Activated naive CD4-positive, alpha-beta T cell (primary cell): ENCODE measurements around the gene DHRS1.

Experiments
- DNase-seq, 4 experiments: peaks; one replicate each; lab custom pipeline; 2025; lab: John Stamatoyannopoulos, UW

The DHRS1 gene

DNA sequence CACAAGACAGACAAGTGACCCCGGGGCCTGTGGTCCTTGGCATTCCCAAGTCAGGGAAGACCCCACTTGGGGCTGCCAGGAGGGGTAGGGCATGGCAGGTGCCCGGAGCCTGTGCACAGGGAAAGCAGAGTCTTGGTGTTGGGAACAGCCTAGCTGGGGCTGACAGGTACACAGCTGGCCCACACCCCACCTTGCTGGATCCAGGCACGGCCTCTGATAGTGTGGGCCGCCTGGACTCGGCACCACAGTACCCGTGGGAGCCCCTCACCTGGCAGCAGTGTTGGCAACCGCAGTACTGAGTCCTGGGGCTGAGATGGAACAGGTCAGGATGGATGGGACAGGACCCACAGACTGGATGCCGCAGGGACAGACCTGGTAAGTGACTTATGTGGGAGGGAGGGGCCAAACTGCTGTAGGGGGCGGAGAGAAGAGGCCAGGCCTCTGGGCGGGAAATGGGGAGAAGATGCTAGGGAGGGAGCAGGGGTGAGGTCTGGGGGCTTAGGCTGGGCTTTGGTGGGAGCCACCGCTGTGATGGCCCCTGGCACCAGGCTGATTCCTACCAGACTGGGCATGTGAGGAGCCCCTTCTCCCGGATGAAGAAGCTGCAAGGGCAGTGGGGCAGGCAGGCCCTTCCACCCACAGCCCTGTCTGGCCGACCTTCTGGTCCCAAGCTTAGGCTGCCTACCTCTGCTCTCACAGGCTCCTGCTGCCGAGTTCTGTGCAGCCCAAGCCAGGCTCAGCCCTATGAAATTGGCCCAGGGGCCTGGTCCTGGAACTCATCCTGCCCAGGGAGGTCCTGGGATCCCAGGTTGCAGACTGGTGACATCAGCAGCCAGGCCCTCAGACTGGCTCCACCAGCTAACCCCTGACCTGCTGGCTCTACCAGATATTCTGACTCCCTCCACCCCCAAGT lies 36.5 kb downstream of the DHRS1 start, which contains the start of gene TGM1:
TGM1 (minus strand) TSS at position 357 of the 913 bp plus-strand sequence. CDS start 825 bp downstream, outside the sequence.
- no peak for DNase-seq

DNA sequence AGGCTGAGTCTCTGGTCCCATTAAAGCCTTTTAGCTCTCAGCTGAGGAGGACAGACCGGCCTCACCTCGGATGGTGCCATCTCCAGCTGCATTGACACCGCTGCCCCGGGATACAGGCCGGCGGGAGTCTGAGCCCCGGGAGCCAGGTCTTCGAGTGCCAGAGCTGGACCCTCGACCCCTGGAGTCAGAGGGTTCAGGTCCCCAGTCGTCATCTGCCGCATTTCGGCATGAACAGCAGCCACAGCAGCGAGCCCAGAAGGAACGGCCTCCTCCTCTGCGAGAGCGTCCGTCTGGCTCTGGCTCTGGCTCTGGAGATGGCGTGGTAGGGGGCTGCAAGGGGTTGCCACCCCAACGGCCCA lies 37.6 kb downstream of the DHRS1 start:
- no peak for DNase-seq

DNA sequence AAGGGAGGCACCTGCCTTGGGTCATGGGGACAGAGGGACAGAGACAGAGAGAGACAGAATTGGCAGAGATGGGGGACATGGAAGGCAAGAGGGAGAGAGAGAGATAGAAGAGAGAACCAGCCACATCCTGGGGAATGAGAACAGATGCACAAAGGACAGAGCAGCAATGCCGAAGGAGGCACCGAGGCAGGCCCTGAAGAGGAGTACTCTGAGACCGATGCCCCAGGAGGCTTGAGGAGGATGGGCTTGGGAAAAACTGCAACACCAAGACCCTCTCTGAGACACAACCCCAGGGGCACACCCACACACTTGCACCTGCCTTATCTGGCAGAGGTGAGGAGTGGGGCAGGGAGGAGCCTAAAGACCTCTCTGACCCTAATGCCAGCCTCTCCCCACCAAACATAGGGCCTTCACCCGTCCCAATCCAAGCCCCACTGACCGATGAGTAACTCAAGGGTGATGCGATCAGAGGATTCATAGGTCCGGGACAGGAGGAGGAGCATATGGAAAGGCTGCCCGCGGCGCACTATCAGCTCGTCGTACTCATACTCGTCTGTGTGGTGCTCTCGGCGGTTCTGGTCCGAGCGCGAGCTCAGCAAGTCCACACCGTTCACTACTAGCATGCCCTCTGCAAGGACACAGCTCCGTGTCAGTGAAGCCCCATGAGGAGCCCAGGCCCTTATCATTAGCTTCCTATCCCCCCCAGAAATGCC lies 38.2 kb downstream of the DHRS1 start:
- no peak for DNase-seq

DNA sequence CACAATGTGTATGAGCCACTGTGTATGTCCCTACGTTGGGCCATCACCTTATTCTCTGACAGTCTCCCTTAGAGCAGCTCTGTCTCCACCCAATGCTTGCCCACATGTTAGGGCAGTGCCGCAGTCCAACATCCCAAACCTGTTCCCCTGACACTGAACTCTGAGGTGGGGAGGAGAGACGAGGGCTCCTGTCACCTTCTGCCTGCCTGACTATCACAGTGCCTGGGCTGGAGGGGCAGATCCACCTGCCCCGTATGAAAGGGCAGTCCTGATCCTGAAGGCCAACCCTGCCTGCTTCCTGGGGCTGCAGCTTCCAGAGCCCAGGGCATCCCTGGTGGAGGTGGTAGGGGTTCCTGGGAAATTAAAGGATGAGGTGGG lies 38.8 kb downstream of the DHRS1 start:
- no peak for DNase-seq

DNA sequence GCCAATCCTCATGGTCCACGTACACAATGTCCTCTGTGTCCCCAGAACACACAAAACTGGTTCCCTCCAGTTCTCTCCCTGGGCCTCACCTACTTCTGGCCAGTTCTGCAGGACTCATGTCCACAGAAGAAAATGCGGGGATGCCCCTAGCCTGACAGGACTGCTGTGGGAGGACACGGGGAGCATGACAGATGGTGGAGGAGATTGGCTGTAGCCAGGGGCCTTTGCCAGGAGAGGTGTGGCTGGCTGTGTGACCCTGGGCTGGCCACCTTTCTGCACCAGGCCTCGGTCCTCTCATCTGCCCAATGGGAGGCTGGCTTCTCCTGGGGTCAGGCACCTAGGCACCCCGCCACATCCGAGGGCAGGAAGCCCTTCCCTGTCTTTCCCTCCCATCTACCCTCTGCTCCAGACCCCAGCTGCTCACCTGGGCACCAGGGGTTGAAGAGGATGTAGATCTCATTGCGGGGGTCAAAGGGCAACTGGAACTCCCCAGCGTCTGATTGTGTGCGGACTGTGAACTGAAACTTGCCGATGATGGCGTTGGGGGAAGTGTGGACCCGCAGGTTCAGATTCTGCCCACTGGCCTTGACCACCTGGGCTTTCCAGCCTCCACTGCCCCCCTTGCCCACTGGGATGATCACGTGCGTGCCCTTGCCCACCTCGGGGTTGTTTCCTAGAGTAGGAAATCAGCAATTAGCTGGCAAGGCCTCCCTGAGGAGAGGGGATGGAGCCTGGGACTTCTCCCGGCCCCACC lies 39.4 kb downstream of the DHRS1 start:
- DNase-seq = no peak

DNA sequence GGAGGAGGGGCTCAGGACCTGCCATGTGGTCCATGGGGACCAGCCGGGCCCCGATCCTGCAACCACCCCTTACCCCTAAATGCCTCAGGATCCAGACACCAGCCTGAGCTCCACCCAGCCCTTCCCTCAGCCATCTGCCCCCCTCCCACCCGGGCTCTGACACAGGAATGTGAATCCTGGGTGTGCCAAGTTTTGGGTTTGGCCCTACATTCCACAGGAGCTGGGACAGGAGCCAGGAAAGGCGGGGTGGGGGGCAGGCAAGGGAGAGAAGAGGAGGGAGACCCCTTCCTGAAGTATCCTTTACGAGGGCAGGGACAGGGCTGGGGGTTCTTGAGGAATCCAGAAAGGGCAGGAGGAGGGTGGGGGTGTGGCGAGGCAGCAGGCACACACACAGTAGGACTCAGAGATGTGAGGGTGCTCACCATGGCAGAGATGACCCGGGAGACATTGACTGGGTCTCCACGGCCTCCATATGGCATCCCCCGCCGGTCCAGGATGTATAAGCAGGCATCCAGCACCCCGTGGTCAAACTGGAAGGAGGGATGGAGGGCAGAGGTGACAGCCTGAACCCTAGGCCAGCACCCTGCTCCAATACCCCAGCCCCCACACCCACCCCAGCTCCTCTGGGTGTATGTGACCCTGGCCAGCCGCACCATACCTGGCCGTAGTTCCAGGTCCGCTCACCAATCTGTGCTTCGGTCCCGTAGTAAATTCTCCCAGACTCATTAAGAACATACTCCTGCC lies 40.1 kb downstream of the DHRS1 start:
- no peak for DNase-seq

DNA sequence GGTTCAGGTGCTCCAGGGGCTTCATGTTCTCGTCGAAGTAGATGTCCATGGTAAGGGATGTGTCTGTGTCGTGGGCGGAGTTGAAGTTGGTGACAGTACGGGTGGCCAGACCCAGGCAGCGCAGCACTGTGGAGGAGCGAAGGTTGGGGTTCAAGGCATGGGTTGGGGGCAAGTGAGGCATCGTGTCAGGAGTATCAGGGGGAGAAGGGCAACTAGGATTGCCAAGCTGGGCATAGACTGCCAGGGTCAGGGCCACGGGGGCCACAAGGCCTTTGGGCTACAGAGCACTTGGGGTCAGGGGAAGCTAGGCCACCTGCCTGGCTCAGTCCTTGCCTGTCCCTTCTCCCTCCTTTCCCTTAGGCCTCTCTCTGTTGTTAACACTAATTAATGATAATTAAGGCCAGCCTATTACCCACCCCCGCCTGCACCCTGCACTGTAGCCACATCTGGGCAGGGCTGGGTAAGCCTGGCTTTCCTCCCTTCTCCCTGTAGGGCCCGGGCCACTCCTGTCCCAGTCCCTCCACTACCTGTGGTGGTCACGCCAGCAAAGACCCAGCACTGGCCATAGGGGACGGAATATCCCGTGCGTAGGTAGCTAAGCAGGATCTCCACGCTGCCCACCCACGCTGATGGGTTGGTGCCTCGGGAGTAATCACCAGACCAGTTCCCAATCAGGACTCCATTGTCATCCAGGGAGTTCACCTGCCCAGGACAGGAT lies 40.9 kb downstream of the DHRS1 start:
- no peak for DNase-seq

DNA sequence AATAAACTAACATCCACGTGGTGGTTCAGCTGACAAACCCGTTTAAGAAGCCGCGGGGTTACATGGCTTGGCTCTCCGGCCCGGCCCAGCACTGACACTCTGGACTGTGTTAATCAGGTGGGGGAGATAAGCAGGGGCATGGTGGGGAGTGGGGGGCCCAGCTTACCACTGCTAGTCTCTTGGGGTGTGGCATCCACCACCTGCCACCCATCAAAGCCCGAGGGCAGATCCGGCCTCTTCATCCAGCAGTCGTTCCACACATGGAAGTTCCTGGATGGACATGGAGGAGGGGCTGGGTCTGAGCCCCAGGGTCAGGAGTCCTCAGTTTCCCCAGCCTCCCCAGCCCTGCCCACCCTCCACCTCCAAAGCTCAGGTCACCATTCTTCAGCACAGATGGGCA lies 41.5 kb downstream of the DHRS1 start:
- DNase-seq = no peak

DNA sequence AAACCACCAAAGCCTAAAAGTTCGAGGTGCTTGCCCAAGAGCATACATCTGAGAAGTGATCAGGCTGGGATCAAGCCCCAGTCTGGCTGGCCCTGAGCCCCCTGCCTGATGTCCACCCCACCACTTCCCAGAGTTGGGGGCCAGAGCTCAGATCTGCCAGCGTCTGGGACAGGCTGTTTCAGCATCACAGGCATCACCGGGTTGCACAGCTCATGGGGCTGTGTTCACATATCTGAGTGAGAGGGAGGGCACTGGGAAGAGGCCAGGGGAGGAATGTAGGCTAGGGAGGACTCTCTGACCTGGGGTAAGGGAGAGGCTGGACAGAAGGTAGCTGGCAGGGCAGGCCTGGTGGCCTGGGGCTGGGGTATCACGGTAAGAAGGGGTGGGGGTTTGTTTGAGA lies 42.6 kb downstream of the DHRS1 start:
- DNase-seq = no peak

DNA sequence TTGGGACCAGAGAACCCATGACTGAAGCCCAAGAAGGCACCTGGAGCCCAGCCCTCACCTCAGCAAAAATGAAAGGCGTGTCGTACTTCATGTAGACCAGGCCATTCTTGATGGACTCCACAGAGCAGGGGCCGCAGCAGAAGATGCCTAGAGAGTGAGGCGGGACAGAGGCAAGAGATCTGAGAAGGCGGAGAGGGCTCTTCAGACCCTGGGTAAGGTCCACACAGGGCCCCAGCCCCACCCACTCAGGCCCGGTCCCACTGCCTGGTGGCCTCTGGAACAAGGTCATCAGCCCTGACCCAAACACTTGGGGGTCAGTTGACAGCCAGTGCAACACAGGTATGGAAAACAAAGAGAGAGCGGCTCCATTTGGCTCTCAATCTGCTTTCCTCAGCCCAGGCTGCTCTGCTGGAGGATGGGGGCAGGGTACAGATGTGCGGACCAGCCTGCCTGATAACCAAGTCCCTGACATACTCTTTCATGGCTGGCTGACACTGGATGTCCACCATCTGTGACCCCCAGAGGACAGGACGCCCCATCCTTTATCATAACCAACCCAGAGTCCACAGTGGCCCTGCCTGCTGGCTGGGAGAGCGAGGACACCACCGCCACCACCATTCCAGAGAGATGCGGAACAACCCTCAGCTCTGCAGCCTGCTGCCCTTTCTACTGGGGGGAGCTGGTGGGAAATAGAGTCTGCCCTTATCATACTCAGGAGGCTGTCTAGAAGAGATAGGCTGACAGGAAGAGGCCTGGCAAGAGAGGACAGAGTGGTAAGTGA lies 43.5 kb downstream of the DHRS1 start:
- DNase-seq = no peak

DNA sequence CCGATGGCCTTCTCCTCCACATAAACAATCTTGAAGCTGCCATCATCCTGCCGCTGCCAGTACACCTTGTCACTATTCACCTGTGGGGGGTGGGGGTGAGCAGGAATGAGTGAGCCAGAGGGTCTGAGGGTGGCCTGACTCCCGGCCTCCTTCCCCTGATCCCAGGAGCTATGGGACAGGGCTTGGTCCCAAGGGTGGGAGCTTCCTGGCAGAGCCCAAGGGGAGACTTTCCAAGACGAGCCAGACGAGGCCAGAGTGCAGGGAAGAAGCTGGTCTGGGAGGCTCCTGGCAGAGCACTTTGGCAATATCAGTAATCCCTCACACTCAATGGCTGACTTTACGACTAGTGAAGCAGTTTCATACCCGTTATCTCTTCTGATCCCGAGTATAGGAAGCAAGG lies 44.1 kb downstream of the DHRS1 start:
- no peak for DNase-seq

DNA sequence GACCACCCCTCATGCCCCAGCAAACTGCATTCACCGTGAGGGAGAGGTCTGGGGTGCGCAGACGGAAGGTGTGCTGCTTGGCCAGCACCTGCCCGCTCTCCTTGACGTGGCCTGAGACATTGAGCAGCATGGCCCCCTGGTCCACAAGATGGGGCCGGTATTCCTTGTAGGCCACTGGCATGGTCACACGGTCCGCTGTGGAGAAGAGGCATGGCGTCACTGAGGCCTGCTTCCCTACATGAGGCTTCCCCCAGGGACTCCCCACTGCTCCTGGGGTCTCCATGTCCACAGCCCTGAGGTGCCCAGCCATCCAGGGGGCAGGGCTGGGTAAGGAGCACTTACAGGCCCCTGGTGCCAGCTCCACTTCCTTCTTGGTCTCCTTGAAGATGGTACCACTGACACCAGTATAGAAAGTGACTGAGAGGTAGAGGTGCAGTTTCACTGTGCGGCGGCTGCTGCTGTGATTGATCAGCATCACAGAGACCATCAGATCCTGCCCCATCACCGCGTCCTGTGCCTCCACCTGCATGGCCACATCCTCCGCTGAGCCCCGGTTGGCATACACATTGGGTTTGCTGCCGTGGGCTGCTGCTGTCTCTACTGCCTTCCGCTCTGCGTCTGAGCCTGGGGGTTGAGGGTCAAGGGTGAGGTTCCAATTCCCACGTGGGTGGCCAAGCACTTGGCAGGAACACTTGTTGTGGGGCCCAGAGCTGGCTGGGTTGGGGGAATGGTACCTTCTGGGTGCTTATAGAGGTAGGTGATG lies 44.8 kb downstream of the DHRS1 start:
- DNase-seq = no peak

DNA sequence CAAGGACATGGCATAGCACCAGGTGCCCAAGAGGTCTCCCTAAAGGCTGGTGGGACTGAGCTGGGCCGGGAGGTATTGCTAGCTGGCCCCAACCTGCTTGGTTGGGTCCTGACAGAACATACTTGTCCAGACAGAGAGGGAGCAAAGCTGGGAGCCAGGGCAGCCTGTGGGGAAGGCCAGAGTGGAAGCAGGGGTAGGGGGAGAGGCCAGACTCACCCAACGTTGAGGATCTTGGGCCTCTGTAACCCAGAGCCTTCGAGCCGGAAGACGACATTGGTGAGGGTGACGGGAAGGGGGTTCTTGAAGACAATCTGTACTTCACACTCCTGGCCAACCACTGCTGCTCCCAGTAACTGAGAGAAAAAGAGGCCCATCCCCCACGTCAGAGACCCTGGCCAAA lies 45.6 kb downstream of the DHRS1 start:
- DNase-seq = no peak

DNA sequence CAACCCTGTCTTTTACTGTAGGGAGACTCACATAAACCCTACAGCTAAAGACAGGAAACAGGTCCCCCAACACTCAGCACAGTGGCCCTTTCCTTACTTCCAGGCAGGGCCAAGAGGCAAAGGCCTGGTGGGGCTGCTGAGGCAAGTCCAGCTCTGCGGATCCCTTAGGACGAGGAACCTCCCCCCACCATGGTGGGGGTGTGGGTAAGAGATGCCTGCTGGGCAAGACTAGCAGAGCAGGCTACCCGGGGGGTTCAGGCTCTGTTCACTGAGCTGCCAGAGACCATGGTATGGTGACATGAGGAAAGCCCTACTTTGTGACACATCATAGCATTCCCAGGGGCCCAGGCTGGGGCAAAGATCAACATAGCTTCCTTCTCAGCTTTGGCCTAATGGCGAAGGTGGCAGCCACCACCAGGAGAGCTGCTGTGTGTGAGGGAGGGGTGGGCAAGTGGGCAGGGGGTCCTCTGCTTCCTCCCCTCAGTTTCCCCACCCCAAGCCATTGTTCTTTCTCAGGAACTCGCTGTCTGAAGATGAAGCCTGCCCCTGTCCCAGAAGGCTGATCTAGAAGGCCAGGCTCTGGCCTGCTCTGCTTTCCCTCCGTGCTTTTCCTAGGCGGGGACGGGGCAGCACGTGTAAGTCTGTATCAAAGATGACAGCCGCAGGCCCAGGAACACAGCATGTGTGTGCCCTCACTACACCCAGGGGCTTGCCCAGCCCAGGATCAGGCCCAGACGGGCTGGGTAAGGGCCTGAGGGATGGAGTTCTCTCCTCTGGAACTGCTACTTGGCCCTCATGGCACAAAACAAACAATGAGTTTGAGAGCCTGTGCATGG lies 47.1 kb downstream of the DHRS1 start:
- DNase-seq = no peak

DNA sequence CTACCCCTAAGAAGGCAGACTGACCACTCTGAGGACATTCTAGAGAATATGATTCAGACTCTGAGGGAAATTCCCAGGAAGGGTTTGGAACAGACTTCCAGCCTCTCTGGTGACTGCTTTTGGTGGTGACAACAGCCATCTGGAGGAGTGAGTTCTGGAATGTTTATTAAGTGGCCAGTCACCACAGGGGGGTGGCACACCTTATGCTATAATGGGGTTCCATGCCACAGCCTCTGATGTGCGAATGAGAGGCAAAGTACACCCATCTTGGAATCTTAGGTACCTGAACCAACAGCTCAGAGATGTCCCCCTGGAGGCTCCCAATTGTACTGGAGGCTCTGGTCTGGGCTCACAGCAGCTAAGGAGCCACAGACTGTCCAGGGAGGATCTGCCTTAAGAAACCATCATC lies 47.7 kb downstream of the DHRS1 start:
- DNase-seq = no peak

DNA sequence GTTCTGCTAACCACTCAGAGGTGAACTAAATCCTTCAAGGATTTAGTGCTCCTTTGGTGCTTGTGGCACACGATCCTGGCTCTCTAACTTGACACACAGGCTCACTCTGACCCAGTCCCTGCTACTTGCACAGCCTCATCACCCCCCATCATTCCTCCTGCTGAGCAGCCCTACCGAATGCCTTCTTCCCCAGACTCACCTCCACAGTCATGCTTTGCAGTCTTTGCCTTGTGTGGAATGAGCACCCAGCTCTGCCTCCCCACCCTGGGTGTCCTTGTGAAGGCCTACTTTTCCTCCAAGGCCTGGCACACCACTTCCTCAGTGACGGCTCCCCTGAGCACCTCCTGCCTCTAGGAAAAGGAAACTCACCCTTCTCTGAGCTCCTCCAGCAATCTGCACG lies 49.2 kb downstream of the DHRS1 start:
- DNase-seq = no peak

DNA sequence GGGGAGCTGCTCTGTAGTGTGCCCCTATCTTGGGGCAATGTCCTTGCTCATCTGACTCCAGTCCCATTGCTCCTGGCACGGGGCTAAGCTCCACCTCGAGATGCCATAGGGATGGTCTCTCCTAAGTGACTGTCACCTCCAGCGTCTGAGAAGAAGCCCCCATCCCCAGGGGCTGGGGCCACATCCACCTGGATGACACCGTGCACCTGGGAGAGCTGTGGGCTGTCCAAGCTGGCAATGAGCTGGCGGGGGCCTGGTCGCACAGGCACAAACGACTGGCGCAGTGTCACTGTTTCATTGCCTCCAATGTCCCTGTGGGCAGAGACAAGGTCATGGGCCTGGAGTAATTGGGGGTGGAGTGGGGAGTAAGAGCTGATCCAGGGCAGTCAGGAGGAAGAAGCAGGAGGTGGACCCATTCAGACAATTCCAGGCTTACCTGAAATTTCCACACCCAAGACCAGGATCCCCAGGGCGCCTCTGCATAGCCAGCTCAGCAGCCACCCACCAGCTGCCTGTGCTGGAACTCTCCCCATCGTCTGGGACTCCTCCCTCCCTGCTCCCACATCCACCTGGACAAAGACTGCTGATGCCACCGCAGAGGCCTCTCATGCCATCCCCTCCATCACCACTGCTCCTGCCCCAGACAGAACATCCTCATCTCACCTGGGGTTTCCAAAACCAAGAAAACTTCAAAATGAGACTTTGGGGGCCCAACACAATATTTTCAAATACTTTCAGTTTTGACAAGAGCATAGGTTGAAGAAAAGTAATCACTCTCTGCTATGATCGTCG lies 50.2 kb downstream of the DHRS1 start:
- no peak for DNase-seq

DNA sequence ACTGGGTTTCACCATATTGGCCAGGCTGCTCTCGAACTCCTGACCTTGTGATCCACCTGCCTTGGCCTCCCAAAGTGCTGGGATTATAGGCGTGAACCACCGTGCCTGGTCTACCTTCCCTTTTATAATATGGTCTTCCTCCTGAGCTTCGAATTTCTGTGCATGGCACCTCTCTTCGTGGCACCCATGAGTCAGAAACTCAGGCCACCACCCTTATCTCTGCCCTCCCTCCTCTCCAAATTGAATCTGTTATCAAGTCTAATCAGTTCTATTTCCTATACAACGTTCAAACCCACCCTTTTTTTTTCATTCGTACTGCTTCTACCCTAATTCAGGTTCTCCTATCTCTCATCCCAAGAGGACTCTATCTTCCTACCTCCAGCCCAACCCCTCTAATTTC lies 52.2 kb downstream of the DHRS1 start:
- no peak for DNase-seq
